ENCODE measurements around the gene NOVA2. TPM values are rescaled to one million over a fixed set of nuclear protein-coding genes. Genes with fewer than 3 reads are reported as not detected.

The NOVA2 gene
- total and polyA plus RNA-seq, 9 of the 15 experiments (the other 6 are each of a cell fraction or from before 2014, with no cell fraction given): not detected

DNA sequence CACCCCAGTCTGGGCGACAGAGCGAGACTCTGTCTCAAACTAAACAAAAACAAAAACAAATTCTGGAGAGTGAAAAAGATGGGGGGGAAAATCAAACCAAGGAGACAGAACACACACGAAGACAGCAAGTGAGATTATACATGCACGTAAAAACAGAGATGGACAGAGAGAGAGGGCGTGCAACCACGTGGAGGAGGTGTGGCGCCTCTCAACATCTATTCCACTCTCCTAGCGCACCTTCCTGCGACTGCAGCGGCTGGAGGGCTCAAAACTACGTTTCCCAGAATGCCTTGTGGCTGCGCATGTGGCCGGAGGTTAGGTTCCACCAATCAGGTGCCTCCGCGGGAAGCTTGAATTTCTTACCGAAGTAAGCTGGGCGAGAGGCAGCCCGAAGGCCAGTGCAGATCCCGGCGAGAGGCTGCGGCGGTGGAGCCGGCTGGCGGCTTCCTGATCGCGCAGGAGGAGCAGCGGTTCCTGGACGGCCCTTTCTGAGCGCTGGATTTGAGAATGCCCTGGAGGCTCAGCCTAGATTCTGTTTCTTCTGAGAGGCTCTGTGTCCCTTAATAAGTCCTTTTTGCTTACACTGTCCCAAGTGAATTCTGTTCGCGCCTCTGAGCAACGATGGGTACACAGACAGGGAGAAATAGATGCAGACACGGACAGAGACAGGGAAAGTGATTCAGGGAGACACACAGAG is 46.0 kb downstream of the NOVA2 start (continued):
- TF ChIP-seq CLOCK (CRISPR knock-in tag; IDR thresholded peaks at IDR 0.05; ENCODE audit: borderline replicate concordance) (no peak), TAL1 (IDR thresholded peaks at IDR 0.05) (no peak), RBFOX2 (IDR thresholded peaks at IDR 0.05; ENCODE audit: low read depth, low read length) (peak; percentile 87), ZBTB34 (CRISPR knock-in tag; IDR thresholded peaks at IDR 0.05) (no peak), ELF4 (CRISPR knock-in tag; IDR thresholded peaks at IDR 0.05) (no peak), CXXC5 (CRISPR knock-in tag; IDR thresholded peaks at IDR 0.05) (peak; percentile 97), RBM14 (IDR thresholded peaks at IDR 0.05; ENCODE audit: borderline replicate concordance, insufficient read depth, low read depth, low read length) (no peak), ZNF143 (CRISPR knock-in tag; IDR thresholded peaks at IDR 0.05) (peak; percentile 97), RUNX1 (IDR thresholded peaks at IDR 0.05; ENCODE audit: low read depth) (no peak), IRF1 (CRISPR knock-in tag; IDR thresholded peaks at IDR 0.05; ENCODE audit: borderline replicate concordance) (no peak), ZNF124 (CRISPR knock-in tag; IDR thresholded peaks at IDR 0.05) (no peak), CEBPG (CRISPR knock-in tag; IDR thresholded peaks at IDR 0.05) (no peak), CEBPG (tag; conservative IDR thresholded peaks at IDR 0.05 in 1 of 2, IDR thresholded peaks at IDR 0.05 in 1 of 2) (no peak), CHD4 (IDR thresholded peaks at IDR 0.05; ENCODE audit: insufficient read depth, insufficient replicate concordance, low read depth, low read length, poor library complexity, severe bottlenecking) (no peak), KLF1 (tag; IDR thresholded peaks at IDR 0.05) (no peak), KAT8 (IDR thresholded peaks at IDR 0.05; ENCODE audit: low read depth) (no peak), FOXM1 (IDR thresholded peaks at IDR 0.05; ENCODE audit: low read depth) (peak; percentile 88), FOXM1 (CRISPR knock-in tag; IDR thresholded peaks at IDR 0.05; ENCODE audit: low read depth) (no peak), PCBP1 (IDR thresholded peaks at IDR 0.05; ENCODE audit: low read depth, low read length, poor library complexity, severe bottlenecking) (no peak)
- TF ChIP-seq, protein P1, sequence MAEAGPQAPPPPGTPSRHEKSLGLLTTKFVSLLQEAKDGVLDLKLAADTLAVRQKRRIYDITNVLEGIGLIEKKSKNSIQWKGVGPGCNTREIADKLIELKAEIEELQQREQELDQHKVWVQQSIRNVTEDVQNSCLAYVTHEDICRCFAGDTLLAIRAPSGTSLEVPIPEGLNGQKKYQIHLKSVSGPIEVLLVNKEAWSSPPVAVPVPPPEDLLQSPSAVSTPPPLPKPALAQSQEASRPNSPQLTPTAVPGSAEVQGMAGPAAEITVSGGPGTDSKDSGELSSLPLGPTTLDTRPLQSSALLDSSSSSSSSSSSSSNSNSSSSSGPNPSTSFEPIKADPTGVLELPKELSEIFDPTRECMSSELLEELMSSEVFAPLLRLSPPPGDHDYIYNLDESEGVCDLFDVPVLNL (CRISPR knock-in tag; IDR thresholded peaks at IDR 0.05; ENCODE audit: low read depth): peak; percentile 100
- TF ChIP-seq, protein P2, sequence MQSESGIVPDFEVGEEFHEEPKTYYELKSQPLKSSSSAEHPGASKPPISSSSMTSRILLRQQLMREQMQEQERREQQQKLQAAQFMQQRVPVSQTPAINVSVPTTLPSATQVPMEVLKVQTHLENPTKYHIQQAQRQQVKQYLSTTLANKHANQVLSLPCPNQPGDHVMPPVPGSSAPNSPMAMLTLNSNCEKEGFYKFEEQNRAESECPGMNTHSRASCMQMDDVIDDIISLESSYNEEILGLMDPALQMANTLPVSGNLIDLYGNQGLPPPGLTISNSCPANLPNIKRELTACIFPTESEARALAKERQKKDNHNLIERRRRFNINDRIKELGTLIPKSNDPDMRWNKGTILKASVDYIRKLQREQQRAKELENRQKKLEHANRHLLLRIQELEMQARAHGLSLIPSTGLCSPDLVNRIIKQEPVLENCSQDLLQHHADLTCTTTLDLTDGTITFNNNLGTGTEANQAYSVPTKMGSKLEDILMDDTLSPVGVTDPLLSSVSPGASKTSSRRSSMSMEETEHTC (IDR thresholded peaks at IDR 0.05): no peak
